OCI-LY1 (cell line): ENCODE data around the gene CAMKK1.
A peak's percentile ranks its signal among the peaks of the same experiment; 100 is the strongest.

Experiments
- H2AFZ ChIP-seq: fragments of 200-600 bp; sonication (generic), shearing (Covaris generic); 2 replicates; pipeline ENCODE4 v1.6.0; 2014; ENCODE audit warnings: antibody characterized with exemption, mild to moderate bottlenecking, low read length
- H3F3A ChIP-seq: fragments of 200-600 bp; sonication (generic), shearing (Covaris generic); 2 replicates; pipeline ENCODE4 v1.6.0; 2014; ENCODE audit warnings: mild to moderate bottlenecking, antibody characterized with exemption, low read length, moderate library complexity; ENCODE audit not compliant: insufficient read depth
- H3K27ac ChIP-seq: fragments of 200-600 bp; sonication (generic); 2 replicates; pipeline ENCODE4 v1.5.1; 2014; ENCODE audit warnings: low read length, mixed run types, mild to moderate bottlenecking, low read depth; ENCODE audit not compliant: poor library complexity, severe bottlenecking
- H3K27me3 ChIP-seq: fragments of 200-600 bp; sonication (generic); 2 replicates; pipeline ENCODE4 v1.6.0; 2014; ENCODE audit warnings: antibody characterized with exemption, mild to moderate bottlenecking, low read length, moderate library complexity; ENCODE audit not compliant: insufficient read depth
- H3K36me3 ChIP-seq: fragments of 200-600 bp; sonication (generic); 2 replicates; pipeline ENCODE4 v1.6.1; 2014; ENCODE audit warnings: mild to moderate bottlenecking, antibody characterized with exemption, low read length, moderate library complexity, mixed read lengths; ENCODE audit not compliant: insufficient read depth
- H3K4me1 ChIP-seq: fragments of 200-600 bp; sonication (generic); 2 replicates; pipeline ENCODE4 v1.5.1; 2014; ENCODE audit warnings: mild to moderate bottlenecking, low read length, moderate library complexity; ENCODE audit not compliant: insufficient read depth, severe bottlenecking
- H3K4me2 ChIP-seq: fragments of 200-600 bp; sonication (generic), shearing (Covaris generic); 2 replicates; pipeline ENCODE4 v1.6.1; 2014; ENCODE audit warnings: low read length
- H3K4me3 ChIP-seq: fragments of 200-600 bp; sonication (generic); 2 replicates; pipeline ENCODE4 v1.5.1; 2014; ENCODE audit warnings: low read length, low read depth, mild to moderate bottlenecking, mixed read lengths; ENCODE audit not compliant: poor library complexity, severe bottlenecking
- H3K79me2 ChIP-seq: fragments of 200-600 bp; shearing (Covaris generic); 2 replicates; pipeline ENCODE4 v1.6.1; 2016; ENCODE audit warnings: mixed run types, low read length, mixed read lengths; ENCODE audit not compliant: insufficient read depth
- H3K9ac ChIP-seq: fragments of 200-600 bp; sonication (generic), shearing (Covaris generic); 2 replicates; pipeline ENCODE4 v1.6.1; 2014; ENCODE audit warnings: mild to moderate bottlenecking, low read length, mixed read lengths
- H3K9me2 ChIP-seq: fragments of 200-600 bp; sonication (generic), shearing (Covaris generic); 2 replicates; pipeline ENCODE4 v1.6.1; 2014; ENCODE audit warnings: low read depth, mild to moderate bottlenecking, low read length, mixed read lengths
- H3K9me3 ChIP-seq: fragments of 200-600 bp; shearing (Covaris generic); 2 replicates; pipeline ENCODE4 v1.6.1; 2014; ENCODE audit warnings: low read length, mixed read lengths
- H4K20me1 ChIP-seq: fragments of 200-600 bp; sonication (generic), shearing (Covaris generic); 2 replicates; pipeline ENCODE4 v1.6.0; 2016; ENCODE audit warnings: mild to moderate bottlenecking, low read length; ENCODE audit not compliant: insufficient read depth
- EZH2 ChIP-seq: fragments of 200-600 bp; sonication (generic), shearing (Covaris generic); IDR thresholded peaks from 2 replicates; pipeline ENCODE4 v1.8.0; 2017; ENCODE audit warnings: borderline replicate concordance, mixed run types, mild to moderate bottlenecking, antibody characterized with exemption, low read length, moderate library complexity, mixed read lengths
- TF ChIP-seq, protein P1 (sequence below): fragments of 200-600 bp; sonication (generic), shearing (Covaris generic); IDR thresholded peaks from 2 replicates; pipeline ENCODE4 v1.5.1; 2017; ENCODE audit warnings: mild to moderate bottlenecking, antibody characterized with exemption, low read length, moderate library complexity, mixed read lengths

The CAMKK1 gene

DNA sequence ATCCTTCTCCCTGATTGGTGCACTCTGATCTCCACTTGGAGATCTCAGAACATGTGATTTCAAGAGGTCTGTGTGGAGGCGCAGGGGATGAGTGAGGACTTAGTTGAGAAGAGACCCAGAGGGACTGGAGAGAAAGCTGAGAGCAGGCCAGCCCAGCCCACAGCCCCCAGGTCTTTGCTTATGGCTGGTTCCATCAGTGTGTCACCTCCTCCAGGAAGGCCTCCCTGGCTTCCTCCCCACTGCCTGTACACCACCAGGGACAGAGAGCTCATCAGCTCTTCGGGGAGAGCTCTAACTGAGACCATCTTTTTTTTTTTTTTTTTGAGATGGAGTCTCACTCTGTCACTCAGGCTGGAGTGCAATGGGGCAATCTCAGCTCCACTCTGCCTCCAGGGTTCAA lies 20.0 kb upstream of the CAMKK1 start:
- Histone ChIP-seq H3K9me3 (no peaks in the 10 kb centered on the region), H3K79me2 (no peaks in the 10 kb centered on the region), H2AFZ (no peak overlapping the region), H3K4me2 (no peak overlapping the region), H4K20me1 (no peaks in the 10 kb centered on the region), H3K9me2 (no peaks in the 10 kb centered on the region), H3K27me3 (0 out of 2 replicates have a peak, but pooled peaks cover 6% of the 10 kb centered on the region), H3K36me3 (no peaks in the 10 kb centered on the region), H3K9ac (no peak overlapping the region), H3F3A (no peaks in the 10 kb centered on the region), H3K27ac (no peak overlapping the region), H3K4me1 (peaks cover 37% of the 10 kb centered on the region), H3K4me3 (no peak overlapping the region)
- no peak for TF ChIP-seq EZH2
- TF ChIP-seq, protein P1, sequence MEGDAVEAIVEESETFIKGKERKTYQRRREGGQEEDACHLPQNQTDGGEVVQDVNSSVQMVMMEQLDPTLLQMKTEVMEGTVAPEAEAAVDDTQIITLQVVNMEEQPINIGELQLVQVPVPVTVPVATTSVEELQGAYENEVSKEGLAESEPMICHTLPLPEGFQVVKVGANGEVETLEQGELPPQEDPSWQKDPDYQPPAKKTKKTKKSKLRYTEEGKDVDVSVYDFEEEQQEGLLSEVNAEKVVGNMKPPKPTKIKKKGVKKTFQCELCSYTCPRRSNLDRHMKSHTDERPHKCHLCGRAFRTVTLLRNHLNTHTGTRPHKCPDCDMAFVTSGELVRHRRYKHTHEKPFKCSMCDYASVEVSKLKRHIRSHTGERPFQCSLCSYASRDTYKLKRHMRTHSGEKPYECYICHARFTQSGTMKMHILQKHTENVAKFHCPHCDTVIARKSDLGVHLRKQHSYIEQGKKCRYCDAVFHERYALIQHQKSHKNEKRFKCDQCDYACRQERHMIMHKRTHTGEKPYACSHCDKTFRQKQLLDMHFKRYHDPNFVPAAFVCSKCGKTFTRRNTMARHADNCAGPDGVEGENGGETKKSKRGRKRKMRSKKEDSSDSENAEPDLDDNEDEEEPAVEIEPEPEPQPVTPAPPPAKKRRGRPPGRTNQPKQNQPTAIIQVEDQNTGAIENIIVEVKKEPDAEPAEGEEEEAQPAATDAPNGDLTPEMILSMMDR: no peak

DNA sequence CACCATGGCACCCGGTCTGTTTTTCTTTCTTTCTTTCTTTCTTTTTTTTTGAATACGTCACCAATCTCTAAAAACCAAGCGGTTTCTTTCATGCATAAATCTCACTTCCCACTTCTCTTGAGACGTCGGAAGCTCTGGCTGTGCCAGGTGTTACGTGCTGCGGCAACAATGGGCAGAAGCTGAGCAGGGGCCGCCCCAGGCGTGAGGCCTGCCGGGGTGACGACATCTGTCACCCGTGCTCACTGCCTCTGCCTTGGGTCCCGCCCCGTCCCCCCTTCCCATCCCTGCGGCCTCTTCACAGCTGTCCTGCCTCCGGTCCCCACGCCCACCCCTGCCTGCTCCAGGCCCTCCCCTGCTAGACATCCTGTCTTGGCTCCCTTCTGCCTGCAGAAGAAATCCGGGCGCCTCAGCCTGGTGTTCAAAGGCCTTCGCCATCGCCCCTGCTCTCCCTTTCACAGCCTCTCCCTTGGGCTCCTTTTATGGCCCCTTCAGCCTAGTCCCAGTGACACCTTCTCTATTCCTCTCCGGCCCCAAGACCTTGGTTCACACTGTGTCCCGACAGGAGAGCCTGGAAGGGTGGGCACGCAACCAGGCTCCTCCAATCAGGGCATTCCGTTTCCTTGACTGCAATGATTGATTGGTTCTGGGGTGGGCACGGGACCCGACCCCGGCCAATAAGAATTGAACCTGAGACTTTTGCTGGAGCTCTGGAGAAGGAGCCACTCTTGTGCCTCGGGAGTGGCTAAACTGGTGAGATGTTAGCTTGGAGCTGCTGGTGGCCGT lies 18.6 kb upstream of the CAMKK1 start:
- Histone ChIP-seq H3K4me2 (peak overlapping the region; percentile 18), H3K9me2 (no peaks in the 10 kb centered on the region), H3K79me2 (no peaks in the 10 kb centered on the region), H3K27ac (peak overlapping the region; percentile 70), H3K27me3 (peaks cover 4% of the 10 kb centered on the region; the same call in 1 of the 2 replicates), H3F3A (no peaks in the 10 kb centered on the region), H3K9ac (no peak overlapping the region), H2AFZ (no peak overlapping the region), H3K9me3 (no peaks in the 10 kb centered on the region), H4K20me1 (no peaks in the 10 kb centered on the region), H3K36me3 (no peaks in the 10 kb centered on the region), H3K4me1 (peaks cover 30% of the 10 kb centered on the region), H3K4me3 (no peak overlapping the region)
- TF ChIP-seq, protein P1: no peak
- TF ChIP-seq EZH2: no peak

DNA sequence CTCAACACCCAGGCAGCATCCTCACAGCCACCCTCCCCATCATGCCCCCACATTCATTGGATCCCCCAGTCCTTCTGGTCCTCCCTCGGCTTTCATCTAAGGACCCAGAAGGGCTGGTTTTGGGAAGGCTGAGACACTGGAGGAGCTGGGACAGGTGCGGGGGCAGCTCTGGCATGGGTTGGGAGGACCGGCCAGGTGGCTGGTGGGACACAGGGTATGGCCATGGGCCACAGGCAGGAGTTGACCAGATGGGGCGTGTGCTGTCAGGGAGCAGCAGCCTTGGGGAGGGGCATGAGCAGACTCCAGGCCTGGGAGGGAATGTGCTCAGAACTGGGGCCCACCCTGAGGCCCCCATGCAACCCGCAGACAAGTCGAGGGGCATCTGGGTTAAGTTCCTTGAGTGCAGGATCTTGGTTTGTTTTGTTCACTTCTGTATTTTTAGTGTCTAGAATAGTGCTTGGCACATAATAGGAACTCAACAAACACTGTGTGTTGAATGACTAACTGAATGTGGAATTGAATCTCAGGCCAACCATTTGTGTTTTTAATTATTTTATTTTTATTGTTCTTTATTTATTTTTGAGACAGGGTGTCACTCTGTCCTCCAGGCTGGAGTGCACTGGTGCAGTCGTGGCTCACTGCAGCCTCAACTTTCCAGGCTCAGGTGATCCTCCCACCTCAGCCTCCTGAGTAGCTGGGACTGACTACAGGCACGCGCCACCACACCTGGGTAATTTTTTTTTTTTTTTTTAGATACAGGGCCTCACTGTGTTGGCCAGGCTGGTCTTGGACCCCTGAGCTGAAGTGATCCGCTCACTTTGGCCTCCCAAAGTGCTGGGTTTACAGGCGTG lies 17.8 kb upstream of the CAMKK1 start:
- Histone ChIP-seq H2AFZ (no peak overlapping the region), H3K4me1 (peaks cover 25% of the 10 kb centered on the region), H3K9ac (no peak overlapping the region), H3F3A (no peaks in the 10 kb centered on the region), H3K79me2 (no peaks in the 10 kb centered on the region), H4K20me1 (no peaks in the 10 kb centered on the region), H3K27me3 (peaks cover 6% of the 10 kb centered on the region; the same call in 1 of the 2 replicates), H3K9me2 (no peaks in the 10 kb centered on the region), H3K27ac (peak overlapping the region; percentile 70), H3K4me2 (peak overlapping the region; percentile 18; the same call in 1 of the 2 replicates), H3K36me3 (no peaks in the 10 kb centered on the region), H3K9me3 (no peaks in the 10 kb centered on the region), H3K4me3 (no peak overlapping the region)
- TF ChIP-seq EZH2: no peak
